GM18907 (cell line): ENCODE measurements around the gene PLEKHM3.

ENCODE experiments used
- ATAC-seq: cut with Tn5 transposase; IDR thresholded peaks from one replicate; pipeline ENCODE4 v1.9.1; 2021; ENCODE audit warnings: mild to moderate bottlenecking, moderate library complexity; ENCODE audit not compliant: unreplicated experiment

Gene PLEKHM3

DNA sequence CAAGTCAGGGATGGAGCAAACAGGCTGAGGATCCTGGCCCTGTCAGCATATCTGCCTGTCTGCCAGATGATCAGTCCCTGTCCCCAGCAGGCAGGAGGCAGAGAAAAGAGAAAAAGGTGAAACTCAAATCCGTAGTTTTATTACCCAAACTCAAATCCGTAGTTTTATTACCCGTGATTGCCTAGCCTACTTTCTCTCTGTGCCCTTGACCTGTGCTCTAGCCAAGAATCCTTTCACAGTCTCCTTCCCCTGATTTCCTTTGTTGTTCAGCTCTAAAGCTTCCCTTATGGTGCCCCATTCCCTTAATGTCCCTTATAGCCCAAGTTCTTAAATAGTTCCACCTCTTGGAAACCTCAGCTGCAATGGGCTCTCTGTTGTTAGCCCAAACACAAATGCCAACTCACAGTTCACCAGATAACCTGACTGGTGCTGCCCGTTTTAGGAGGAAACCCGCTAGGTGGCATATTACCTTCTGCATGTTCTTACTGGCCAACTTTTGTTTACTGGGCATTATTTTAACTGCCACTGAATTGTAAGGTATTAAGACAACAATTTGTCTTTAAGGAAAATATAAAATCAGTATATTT, 130.0 kb downstream of the PLEKHM3 start:
- no peak for ATAC-seq

DNA sequence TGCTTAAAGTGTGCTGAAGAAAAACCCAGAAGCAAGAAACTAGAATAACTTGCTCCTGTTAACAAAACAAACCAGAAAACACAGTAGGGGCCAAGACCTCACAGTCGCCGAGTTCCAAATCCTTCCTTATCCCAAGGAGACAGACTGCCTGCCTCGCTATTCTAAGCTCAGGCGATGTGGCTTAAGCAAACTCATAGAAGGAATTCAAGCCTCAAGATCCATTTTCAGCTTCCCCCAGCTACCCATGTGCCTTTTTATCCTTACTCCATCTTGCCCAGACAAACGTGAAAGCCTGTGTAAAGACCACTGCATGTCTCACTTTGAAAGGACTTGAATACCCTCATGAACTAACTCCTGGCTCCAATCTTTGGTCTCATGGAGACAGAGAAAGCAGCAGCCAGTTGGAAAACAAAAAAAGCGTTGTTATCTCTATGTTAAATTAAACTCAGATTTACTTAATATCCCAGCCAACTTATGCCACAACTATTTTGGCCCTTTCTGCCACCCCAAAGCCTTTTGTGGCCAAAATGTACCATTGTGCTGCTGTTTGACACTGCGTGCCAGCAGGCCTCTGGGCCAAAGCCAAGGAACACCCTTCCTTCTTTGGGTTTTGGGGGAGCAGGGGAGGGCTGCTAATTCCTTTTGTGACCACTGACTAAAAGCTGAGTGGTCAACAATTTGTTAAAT, 132.5 kb downstream of the PLEKHM3 start:
- no peak for ATAC-seq

DNA sequence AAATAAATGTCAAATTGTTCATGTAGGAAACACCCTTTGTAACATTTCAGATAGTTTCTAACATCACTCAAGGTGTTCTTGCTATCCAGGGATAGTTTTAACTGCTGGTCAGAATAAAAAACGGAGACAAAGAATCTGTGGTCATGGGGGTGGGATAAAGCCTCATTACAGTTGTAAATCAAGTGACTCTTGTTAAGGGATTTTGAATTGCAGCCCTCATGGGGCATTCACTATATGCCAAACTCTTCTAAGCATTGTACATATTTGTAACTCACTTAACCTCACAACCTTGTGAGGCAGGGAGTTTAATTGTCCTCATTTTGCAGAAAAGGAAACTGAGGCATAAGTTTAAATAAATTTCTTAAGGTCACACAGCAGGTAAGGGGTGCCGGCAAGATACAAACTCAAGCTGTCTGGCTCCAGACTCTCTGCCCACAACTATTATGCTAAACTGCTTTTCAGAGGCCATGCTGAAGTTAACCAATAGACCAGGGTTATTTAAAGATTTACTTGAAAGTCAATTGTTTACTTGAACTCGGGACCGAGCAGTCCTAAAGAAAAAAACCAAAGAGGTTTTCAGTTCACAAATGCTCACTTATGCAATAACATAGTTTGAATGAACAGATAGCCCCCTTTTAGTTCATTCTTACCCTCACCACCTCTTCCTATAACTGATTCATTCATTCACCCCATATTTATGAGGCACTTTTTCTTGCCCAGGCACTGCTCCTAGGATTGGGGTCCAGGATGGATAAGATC, 134.1 kb downstream of the PLEKHM3 start:
- no peak for ATAC-seq

DNA sequence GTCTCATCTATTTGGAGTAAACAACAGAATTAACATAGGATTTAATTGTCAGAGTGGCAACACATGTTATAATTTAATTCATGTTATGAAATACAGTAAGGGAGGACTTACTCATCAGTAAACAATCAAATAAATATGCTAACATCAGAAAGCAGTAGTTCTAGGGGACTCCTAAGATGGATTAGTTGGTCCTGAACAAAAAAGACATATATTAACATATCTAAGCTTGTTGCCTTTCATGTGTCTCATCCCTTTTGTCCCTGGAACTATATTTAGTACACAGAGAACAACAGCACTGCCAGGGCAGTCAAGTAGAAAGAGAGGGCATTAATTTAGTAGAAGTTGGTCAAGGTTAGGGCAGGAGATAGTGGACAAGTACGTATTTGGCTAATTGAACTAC, 137.8 kb downstream of the PLEKHM3 start:
- ATAC-seq = no peak

DNA sequence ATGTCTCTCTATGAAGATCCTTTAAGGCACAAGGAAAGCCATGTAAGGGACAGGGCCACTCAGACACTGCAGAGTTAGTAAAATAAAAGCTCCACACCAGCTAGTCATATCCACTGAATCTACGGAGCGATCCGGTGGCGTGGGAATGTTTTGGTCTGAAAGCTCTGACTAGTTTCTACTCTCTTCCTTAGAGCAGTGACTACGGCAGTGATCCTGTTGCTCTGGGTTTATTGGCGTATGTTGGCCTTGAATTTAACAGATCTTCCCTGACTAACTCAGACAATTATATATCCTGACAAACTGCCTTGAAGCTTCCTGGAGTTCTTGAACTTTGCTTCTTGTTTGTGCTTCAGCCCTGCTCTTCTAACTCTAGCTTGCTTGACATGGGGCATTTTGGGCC, 140.3 kb downstream of the PLEKHM3 start:
- no peak for ATAC-seq

DNA sequence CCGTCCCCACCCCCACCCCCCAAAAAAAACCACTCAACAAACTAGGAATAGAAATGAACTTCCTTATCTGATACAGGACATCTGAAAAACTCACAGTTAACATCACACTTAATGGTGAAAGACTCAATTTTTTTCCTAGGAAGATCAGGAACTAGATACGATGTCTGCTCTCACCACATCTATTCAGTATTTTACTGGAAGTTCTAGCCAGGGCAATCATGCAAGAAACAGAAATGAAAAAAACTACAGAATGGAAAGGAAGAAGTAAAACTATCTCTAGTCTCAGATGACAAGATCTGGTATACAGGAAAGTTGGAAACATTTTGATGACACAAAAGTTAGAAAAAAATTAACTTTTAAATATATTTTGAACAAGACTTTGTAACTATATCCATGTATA, 141.2 kb downstream of the PLEKHM3 start:
- ATAC-seq = no peak

DNA sequence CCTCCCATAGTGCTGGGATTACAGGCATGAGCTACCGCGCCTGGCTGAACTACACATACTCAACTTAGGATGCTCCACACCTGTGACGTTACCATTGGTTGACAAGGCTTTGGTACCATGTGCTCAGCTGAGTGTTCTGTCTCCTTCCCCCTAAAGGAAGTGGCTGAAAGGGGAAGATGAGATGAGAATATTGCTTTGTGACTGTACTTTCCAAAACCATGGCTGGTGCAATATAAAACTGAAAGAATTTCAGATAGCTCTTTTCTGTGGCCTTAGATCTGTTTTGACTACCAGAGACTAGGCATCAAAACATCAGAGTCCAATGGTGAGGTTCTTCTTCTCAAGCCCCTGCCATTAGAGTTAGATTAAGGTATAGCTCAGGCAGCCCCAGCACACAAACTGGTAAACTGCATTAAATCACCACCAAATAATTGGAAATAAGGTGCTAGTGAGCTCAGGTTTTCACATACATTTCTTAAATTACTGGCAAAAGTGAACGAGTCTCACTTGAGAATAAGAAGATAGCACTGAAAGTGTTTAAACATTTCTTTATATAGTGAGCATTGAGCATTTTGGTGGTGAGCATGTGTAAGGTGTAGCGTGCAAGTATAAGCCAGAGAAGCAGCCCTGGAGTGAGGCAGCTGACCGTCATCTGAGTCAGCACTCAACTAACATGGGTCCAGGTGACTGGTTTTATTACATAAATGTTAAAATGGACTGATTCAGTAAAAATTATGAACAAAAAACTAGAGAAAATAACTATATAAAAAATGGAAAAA, 142.1 kb downstream of the PLEKHM3 start:
- ATAC-seq = peak; percentile 71

DNA sequence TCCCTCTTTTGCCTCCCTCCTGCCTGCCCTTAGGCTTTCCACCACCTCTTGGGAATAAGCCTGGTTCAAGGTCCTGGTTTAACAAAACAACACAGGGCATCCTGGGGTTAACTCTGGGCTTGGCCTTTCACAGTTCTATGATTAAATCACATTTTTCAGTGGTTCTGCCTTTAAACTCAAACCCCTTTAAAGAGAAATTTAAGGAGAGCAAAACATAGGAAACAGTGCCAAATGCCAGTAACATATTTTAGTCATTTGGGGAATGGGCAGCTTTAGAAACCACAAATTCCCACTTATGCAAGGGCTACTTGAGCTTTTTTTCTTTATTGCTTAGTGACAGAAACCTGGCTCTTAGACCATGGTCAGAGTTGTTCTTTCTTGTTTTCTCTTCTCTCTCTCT, 143.4 kb downstream of the PLEKHM3 start:
- no peak for ATAC-seq

DNA sequence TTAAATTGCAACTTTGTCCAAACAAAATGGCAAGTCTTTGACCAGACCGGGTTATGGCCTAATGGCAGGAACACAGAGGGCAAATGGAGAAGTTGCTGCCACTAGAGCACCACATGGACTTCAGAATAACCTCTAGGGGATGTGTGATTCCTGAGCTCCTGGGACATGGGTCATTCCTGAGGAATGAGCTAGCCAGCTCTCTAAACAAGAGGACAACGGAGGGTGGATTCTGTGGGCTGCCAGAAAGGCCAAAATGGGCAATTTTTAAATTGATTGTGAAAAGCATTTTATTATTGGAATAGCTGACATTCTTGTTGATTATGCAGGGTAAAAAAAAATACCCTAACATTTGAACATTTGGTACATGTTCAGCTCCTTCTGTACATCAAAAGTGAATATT, 145.8 kb downstream of the PLEKHM3 start:
- no peak for ATAC-seq

DNA sequence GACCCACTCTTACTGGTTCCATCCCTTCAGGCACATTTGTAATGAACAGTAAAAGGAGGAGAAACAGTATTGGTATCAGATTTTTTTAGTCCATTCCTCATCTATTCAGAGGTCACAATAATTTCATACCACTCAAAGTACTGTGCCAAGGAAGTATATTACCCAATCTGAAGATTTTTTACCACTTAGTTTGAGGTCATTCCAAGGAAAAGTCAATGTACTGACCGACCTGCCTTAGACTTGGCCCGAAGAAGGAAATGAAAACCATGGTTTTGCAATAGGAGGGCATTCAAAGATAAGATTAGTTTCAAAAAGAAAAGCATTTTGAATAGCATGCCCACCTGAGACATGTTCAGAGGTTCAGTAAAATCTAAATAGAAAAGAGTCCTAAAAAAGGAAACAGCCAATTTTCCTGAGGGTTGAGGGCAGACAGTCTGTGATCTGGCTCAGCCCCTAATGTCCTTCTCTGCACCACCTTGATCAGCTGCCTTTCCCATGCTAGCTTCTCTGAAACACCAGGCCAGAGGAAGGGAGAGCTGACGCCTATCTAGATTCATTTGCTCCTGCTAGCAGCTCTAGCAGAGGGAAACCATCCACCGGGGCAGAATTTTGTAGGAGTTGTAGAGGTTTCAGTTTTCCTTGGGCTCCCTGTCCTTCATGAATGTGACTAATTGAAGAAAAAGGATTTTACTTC, 148.3 kb downstream of the PLEKHM3 start:
- ATAC-seq = no peak

DNA sequence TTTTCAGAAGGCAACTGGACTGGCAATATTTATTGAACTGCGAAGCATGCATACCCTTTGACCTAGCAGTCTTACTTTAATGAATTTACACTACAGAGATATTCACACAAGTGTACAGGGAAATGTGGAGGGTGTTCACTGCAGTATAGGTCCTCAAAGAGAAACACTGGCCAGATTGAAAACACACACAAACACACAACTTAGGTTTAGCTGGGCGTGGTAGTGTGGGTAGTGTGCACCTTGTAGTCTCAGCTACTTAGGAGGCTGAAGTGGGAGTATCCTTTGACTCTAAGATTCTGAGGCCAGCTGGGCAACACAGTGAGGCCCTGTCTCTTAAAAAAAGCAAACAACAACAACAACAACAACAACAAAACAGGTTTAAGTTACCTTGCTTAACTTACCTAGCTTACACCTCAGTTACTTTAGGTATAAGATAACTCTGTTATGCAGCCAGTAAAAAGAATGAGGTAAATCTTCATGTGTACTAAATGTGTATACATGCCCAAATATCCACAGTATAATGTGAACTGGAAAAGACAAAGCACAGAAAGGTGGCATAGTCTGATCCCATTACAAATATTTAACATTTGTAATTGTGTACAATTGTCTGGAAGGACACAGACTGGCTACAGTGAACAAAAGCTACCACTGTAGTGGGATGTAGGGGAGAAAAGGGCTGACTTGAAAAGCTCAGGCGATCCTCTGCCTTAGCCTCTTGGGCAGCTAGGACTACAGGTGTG, 149.7 kb downstream of the PLEKHM3 start:
- ATAC-seq = no peak

DNA sequence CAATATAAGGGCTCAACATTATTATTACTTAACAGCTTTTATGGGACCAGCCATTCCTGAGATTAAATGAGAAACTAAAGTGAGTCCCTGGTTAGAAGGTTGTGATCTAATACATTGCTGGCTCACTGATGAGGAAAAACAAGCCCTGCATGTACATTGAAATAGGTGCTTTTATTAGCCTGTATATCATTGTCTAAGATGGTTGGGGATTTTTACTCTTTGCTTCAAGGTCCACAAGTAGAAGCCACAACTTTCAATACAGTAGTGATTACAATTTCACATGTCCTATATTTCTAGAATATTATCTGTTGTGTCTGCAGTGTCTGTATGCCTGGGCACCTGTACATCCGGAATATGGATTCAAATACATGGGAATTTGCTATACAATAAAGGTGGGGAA, 151.5 kb downstream of the PLEKHM3 start:
- peak; percentile 87 for ATAC-seq

DNA sequence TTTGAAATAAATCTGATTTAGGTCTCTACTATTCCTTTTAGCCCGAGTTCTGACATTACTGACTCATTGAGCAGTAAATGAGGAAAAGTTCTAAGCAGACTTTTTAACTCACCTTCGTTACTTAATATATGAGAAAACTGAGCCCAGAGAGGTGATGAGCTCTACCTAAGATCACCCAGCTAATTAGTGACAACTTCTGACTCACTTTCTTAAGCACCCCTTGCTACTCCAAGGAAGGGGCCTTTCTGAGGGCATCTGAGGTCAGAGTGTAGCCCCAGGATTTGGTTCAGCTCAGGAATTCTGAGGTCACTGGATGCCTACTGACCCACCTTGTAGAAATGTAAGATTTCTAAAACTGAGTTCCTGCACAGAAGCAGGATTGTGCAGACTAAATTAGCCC, 153.4 kb downstream of the PLEKHM3 start:
- no peak for ATAC-seq

DNA sequence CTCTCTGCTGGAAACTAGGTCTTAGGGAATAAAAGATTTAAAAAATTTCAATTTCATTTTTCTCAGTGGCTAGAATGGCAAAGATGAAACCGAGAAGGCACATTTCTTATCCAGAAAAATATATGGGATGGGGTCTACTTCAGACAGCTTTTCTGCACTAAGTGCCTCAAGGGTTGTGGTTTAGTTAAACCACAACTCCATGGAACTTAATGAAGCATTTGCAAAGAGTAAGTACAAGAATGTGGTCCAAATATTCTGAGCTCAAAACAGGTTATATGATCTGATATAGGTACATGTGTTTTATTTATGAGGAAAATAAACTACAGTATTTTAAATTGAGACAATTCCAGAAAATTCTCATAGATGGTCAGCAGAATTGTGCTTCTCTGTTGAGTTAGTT, 153.8 kb downstream of the PLEKHM3 start:
- no peak for ATAC-seq

DNA sequence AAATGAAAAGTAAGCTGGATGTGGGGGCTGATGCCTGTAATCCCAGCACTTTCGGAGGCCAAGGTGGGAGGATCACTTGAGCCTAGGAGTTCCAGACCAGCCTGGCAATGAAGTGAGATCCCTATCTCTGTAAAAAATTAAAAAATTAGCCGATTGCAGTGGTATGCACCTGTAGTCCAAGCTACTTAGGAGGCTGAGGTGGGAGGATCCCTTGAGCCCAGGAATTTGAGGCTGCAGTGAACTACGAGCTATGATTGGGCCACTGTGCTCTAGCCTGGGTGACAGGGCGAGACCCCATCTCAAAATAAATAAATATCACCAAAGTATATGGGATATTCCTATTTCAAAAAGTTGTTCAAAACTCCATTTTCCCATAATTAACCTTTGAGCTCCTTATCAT, 154.5 kb downstream of the PLEKHM3 start:
- no peak for ATAC-seq

DNA sequence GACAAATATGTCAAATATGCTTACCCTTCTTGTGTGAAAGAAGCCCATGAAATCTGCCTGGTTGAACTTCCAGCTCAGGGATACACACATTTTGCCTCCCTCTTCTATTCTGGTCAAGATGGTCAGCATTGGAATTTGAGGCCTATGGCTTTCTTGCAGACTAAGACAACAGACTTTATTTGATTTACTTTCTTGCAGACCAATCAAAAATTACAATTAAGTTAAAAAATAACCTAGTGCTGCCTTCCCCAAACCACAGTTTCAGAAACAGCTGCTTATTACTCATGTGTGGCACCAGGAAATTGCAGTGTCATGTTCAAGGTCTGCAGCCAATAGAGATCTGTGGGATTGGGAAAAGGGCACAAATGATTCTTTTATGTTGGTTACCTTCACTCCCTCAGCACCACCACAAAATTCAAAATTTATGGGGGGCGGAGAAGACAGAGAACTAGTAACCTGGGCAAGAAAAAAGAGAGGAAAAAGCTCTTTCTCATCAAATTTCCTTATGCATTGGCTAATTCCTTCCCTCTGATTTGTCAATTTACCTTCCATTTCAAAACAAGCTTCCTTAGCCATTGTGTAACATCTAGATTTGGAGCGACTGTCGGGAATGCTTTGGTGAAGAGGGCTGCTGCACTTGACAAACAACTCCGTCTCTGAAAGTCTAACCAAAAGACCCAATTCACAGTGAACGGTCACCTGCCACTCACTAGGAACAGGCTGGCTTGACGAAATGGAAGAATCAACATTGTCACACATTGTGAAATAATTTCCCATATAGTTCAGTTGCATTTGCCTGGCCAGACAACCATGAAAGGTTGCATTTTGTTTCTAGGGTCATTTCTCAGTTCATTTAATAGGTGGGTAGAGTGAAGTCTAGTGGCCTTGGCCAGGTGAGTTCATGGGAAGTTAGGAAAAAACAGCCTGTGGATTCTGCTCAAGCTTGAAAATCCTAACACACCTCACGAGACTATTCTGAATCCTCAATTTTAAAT, 155.2 kb downstream of the PLEKHM3 start:
- ATAC-seq = no peak

DNA sequence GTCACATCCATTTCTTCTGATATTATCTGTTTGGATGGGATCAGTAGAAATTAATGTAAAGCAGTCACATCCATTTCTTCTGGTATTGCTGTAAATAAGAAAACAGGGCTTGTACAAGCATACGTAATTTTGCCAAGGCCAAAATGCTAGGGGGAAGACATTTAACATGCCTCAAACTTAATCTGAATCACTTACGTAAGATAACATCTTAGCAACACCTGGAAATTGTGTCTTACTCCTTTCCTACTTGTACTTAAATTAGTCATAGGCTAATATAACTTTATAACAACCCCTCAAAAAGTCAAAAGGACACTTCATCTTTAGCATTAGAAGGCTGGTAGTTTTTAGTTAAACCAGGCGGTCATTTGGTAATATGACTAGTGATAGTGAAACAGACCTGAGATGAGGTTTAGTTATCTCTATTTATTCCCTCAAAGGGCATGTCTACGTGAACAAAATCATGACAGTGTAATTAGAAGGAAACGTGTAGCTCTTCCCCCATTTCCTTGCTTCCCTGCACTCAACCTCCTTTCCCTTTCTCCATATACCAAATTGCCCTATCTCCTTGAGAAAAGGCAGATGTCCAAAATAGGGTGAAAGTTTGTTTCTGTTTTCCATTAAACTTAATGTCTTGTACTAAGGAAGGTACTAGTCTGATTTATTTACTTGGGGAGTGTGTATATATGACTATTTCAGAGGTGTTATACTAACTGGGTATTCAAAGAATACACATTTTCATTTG, 156.3 kb downstream of the PLEKHM3 start:
- ATAC-seq = peak; percentile 44

DNA sequence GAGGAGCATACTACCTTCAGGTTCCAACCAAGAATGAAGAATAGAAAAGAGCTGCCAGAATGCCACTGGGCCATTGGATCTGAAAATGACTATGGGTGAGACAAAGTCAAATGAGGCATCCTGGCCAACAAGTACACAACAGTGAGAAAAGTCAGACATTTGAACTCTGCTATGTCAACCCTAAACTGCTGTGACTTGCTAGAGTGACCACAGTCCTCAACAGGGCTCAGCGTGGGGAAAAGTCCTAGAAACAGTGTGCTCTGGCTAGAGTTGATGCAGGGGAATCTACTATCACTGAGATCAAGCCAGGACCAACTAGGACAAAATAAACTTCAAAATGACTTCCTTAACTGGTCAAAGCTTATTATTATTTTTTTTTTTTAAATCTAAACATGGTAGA, 157.4 kb downstream of the PLEKHM3 start:
- ATAC-seq = no peak
